Activated CD8-positive, alpha-beta T cell treated with anti-CD3 and anti-CD28 coated beads for 36 hours (primary cell): ENCODE measurements around the gene IFNK. TPM values are rescaled to one million over a fixed set of nuclear protein-coding genes. Genes with fewer than 3 reads are reported as not detected.
A peak's percentile ranks its signal among the peaks of the same experiment; 100 is the strongest.
"Not testable (repeated sequence)": the region's sequence is repeated elsewhere in the genome, so short reads cannot be mapped to it uniquely, and the experiment has no call there.

Source experiments
- ATAC-seq: fragments of 200-7000 bp; cut with Tn5 transposase; one replicate; pipeline ENCODE4 v1.10.0; 2021; ENCODE audit warnings: mild to moderate bottlenecking, moderate library complexity
- CTCF ChIA-PET: fragments of 350-600 bp; sonication (Branson Sonifier 250); formaldehyde crosslinking; loops from one replicate; lab custom pipeline; 2021; ENCODE audit warnings: antibody characterized with exemption; lab: Charles Lee
- POLR2A ChIA-PET: fragments of 350-600 bp; sonication (Branson Sonifier 250); formaldehyde crosslinking; loops from one replicate; lab custom pipeline; 2021; ENCODE audit warnings: antibody characterized with exemption; lab: Charles Lee
- DNase-seq: peaks from one replicate; pipeline ENCODE4 v3.0.0-alpha.2; 2020
- H3K27ac Mint-ChIP-seq: one replicate; pipeline ENCODE4 v1.8.0; 2021; ENCODE audit warnings: mild to moderate bottlenecking, mixed read lengths
- H3K27me3 Mint-ChIP-seq: one replicate; pipeline ENCODE4 v1.8.0; 2021; ENCODE audit warnings: mixed read lengths
- H3K36me3 Mint-ChIP-seq: one replicate; pipeline ENCODE4 v1.8.0; 2021; ENCODE audit warnings: low read depth, mixed read lengths
- H3K4me1 Mint-ChIP-seq: one replicate; pipeline ENCODE4 v1.8.0; 2021; ENCODE audit warnings: low read depth, mixed read lengths
- H3K4me3 Mint-ChIP-seq: one replicate; pipeline ENCODE4 v1.8.0; 2021; ENCODE audit warnings: mild to moderate bottlenecking, moderate library complexity, mixed read lengths
- H3K9me3 Mint-ChIP-seq: one replicate; pipeline ENCODE4 v1.8.0; 2021; ENCODE audit warnings: mixed read lengths
- intact Hi-C: fragments of 100-400 bp; cut with micrococcal nuclease; formaldehyde crosslinking; loops from one replicate; pipeline ENCODE4 v1.10.0; 2022
- total RNA-seq, 2 experiments: library from RNA; stranded (reverse); gene quantifications; one replicate each; pipeline ENCODE4 v1.2.3, GENCODE V29; 2021
- TF ChIP-seq, protein P1 (sequence below): fragments of 200-600 bp; IDR thresholded peaks from one replicate; pipeline ENCODE4 v1.8.0; 2022; ENCODE audit warnings: antibody characterized with exemption, mild to moderate bottlenecking

Gene IFNK
- total RNA-seq, 2 experiments from 2014 or later: not detected

DNA sequence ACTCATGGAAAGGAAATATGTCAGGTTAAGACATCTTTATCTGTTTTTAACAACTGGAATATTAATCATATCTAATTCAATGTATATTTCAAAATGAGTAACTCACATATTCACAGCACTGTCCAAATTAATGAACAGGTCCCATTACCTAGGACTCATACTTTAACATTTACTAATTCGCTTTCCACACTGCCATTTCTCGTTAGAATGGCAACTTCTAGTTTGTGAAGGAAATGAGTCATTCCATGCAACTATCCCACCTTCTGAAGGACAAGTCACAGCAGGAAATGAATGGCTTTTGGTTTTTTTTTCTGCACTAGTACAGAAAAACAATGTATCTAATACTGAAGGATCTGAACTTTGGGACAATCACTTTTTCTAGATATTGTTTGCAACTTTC lies 24.6 kb upstream of the IFNK start:
- H3K36me3 Mint-ChIP-seq: no peaks in the 10 kb centered on the region
- TF ChIP-seq, protein P1, sequence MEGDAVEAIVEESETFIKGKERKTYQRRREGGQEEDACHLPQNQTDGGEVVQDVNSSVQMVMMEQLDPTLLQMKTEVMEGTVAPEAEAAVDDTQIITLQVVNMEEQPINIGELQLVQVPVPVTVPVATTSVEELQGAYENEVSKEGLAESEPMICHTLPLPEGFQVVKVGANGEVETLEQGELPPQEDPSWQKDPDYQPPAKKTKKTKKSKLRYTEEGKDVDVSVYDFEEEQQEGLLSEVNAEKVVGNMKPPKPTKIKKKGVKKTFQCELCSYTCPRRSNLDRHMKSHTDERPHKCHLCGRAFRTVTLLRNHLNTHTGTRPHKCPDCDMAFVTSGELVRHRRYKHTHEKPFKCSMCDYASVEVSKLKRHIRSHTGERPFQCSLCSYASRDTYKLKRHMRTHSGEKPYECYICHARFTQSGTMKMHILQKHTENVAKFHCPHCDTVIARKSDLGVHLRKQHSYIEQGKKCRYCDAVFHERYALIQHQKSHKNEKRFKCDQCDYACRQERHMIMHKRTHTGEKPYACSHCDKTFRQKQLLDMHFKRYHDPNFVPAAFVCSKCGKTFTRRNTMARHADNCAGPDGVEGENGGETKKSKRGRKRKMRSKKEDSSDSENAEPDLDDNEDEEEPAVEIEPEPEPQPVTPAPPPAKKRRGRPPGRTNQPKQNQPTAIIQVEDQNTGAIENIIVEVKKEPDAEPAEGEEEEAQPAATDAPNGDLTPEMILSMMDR: no peak
- H3K27ac Mint-ChIP-seq: no peak overlapping the region
- ChIA-PET CTCF (no interaction called here), POLR2A (no interaction called here)
- ATAC-seq (peak; percentile 82), DNase-seq (no peak)
- intact Hi-C loops: no loop called here
- H3K4me3 Mint-ChIP-seq: no peak overlapping the region
- peaks cover 9% of the 10 kb centered on the region for H3K4me1 Mint-ChIP-seq
- H3K9me3 Mint-ChIP-seq: no peaks in the 10 kb centered on the region
- peaks cover 4% of the 10 kb centered on the region for H3K27me3 Mint-ChIP-seq

DNA sequence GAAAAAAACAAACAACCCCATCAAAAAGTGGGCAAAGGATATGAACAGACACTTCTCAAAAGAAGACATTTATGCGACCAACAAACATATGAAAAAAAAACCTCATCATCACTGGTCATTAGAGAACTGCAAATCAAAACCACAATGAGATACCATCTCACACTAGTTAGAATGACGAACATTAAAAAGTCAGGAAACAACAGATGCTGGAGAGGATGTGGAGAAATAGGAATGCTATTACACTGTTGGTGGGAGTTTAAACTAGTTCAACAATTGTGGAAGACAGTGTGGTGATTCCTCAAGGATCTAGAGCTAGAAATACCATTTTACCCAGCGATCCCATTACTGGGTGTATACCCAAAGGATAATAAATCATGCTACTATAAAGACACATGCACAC lies 23.2 kb upstream of the IFNK start:
- DNase-seq, intact Hi-C loops: not testable (repeated sequence)

DNA sequence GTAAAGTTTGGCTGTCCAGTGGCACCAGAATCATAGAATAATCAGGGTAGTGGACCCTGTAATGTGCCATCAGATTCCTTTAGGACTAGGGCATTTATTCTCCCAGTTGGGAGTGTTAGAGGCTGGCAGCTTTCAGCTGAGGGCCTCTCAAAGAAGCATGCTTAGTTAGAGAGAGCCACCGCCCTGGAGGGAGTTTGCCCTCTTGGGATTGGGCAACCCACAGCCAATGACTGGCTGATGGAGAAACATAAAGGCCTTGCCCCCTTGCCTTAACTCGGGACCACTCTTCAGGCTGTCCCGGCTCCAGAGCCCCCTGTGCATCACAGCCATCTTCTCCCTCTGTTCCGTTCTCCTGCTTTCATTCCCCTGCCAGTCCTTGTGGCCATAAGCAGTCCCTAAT lies 20.5 kb upstream of the IFNK start:
- DNase-seq (no peak), ATAC-seq (no peak)
- Mint-ChIP-seq H3K27me3 (peaks cover 4% of the 10 kb centered on the region), H3K27ac (no peak overlapping the region), H3K4me3 (no peak overlapping the region), H3K9me3 (peaks cover 1% of the 10 kb centered on the region), H3K36me3 (peaks cover 4% of the 10 kb centered on the region), H3K4me1 (peaks cover 9% of the 10 kb centered on the region)
- intact Hi-C loops: no loop called here
- ChIA-PET CTCF (no interaction called here), POLR2A (no interaction called here)
- TF ChIP-seq, protein P1: no peak

More for the DNA sequence above, 23.2 kb upstream of the IFNK start:
- H3K27me3 Mint-ChIP-seq, H3K36me3 Mint-ChIP-seq, H3K4me1 Mint-ChIP-seq, POLR2A ChIA-PET, H3K27ac Mint-ChIP-seq, H3K9me3 Mint-ChIP-seq, H3K4me3 Mint-ChIP-seq, CTCF ChIA-PET, ATAC-seq: not testable (repeated sequence)

DNA sequence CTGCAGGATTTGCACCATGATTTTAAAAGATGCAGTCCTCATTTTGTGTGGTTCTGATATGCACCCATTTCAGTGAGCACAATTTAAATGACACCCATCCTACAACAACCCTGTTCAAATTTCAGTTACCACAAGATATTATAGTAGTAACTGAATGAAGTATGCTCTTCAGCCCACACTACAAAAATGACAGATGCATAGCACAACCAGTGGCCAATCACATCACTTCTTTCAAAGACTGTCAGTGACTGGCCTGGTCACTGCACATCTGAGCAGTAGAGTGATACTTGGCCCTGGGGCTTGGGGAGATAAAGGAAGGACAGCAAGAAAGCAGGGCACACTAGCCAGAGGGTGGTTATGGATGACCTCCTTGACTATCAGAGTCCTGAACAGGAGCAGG lies 19.8 kb upstream of the IFNK start:
- peaks cover 4% of the 10 kb centered on the region for H3K27me3 Mint-ChIP-seq
- H3K9me3 Mint-ChIP-seq: peaks cover 1% of the 10 kb centered on the region
- peaks cover 4% of the 10 kb centered on the region for H3K36me3 Mint-ChIP-seq
- peaks cover 7% of the 10 kb centered on the region for H3K4me1 Mint-ChIP-seq
- CTCF ChIA-PET: no interaction called here
- ATAC-seq (no peak), DNase-seq (no peak)
- TF ChIP-seq, protein P1: no peak
- no peak overlapping the region for H3K4me3 Mint-ChIP-seq
- POLR2A ChIA-PET: no interaction called here
- no peak overlapping the region for H3K27ac Mint-ChIP-seq
- intact Hi-C loops: no loop called here

DNA sequence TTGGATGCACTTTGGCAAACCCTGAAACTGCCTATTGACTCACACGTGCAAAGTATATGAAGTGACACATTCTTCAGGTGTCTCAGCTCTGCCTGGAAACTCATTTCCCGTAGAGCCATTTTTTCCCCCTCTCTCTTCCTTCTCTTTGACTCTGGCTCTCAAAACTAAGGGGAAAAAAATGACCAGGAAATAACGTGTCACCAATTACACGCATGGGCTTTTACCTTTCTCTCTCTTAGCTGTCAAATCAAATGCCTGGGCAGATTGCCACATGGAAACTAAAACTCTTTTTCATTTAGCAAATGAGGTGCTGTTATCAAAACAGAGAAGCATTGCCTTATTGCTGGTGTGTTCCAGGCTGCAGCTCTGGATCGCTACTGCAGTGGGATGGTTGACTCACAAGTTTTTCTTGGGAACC lies 18.3 kb upstream of the IFNK start:
- Mint-ChIP-seq H3K27me3 (peaks cover 4% of the 10 kb centered on the region), H3K9me3 (peaks cover 1% of the 10 kb centered on the region), H3K4me1 (no peaks in the 10 kb centered on the region), H3K27ac (no peak overlapping the region), H3K4me3 (no peak overlapping the region), H3K36me3 (peaks cover 4% of the 10 kb centered on the region)
- intact Hi-C loops: no loop called here
- POLR2A ChIA-PET: no interaction called here
- DNase-seq (no peak), ATAC-seq (no peak)
- TF ChIP-seq, protein P1: no peak
- CTCF ChIA-PET: no interaction called here

DNA sequence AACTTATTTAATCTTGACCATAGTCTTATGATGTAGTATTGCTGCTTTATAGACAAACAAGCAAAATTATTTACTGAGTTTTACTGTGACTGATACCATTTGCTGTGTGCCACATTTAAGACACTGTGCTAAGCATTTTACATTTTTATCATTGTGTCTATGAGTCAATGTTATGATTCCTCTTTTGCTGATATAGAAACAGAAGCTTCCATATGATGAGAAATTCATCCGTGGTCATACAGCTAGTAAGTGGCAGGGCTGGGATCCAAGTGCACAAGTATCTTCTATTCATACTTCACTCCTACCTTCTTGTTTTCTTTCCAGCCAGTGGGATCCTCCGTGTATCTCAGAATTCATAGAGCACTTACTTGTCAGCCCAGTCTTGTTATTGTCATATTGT lies 17.1 kb upstream of the IFNK start:
- H3K27ac Mint-ChIP-seq: no peak overlapping the region
- intact Hi-C loops: no loop called here
- POLR2A ChIA-PET: no interaction called here
- no peak for DNase-seq
- no peak overlapping the region for H3K4me3 Mint-ChIP-seq
- peaks cover 4% of the 10 kb centered on the region for H3K36me3 Mint-ChIP-seq
- H3K27me3 Mint-ChIP-seq: no peaks in the 10 kb centered on the region
- no peak for ATAC-seq
- H3K9me3 Mint-ChIP-seq: peaks cover 1% of the 10 kb centered on the region
- TF ChIP-seq, protein P1: no peak
- no peaks in the 10 kb centered on the region for H3K4me1 Mint-ChIP-seq
- CTCF ChIA-PET: interaction anchor here (1.3 kb wide), 1 partner anchor 22 kb away, joined by 3 read pairs; the partner anchor contains the start of gene MOB3B
